ENCODE results near the gene RAB34.

Gene RAB34, protein sequence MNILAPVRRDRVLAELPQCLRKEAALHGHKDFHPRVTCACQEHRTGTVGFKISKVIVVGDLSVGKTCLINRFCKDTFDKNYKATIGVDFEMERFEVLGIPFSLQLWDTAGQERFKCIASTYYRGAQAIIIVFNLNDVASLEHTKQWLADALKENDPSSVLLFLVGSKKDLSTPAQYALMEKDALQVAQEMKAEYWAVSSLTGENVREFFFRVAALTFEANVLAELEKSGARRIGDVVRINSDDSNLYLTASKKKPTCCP

DNA sequence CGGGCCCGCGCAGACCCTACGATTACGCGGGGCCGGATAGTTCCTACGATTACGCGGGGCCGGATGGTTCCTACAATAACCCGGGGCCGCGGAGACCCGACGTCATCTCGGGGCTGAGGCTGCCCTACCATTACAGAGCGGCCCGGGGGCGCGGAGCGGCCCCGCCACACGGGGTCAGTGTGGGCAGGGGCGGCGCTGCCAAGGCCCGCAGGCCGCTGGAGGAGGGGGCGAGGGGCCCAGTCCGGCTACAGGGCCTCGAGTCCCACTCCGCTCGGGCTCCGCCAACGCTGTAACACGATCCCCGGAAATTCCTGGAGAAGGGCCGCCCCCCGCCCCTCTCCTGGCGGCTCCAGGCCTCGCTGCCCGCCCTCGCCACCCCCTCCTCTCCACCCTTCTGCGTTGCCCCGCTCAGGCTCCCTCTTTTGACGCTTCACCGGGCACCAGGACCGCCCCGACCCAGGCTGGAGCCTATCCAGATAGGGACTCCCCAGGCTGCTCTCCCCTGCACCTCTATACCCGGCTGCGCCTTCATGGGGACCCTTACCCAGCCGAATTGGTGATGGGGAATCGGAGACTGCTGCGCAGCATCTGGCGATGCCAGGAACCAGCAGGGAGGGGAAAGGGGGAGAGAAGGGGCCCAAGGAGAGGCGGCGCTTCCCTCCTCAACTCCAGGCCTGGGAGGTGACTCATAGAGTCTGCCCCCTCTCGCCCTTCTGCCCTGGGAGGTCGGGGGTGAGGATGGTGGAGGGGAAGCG is at the start of gene RAB34:
Gene RAB34, minus strand, starts transcription at position 291 of the 755 bp plus-strand sequence. CDS start 602 bp downstream, outside the sequence.
- DNase-seq (ENCODE audit: low spot score) = no peak

DNA sequence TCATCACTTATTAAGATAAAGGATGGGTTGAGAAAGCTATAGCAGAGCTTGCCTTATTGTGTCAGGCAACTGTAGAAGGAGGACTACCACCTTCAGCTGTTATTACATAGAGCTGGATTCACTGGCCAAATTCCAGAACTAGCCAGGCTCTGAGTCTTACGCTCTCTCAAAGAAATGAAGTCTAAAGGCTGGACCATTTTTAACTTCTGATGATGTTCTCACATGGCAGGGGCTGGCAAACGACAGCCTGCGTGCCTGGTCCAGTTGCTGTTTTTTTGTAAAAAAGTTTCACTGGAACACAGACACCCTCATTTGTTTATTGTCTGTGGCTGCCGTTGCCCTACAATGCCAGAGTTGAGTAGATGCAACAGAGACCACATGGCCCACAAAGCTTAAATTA is 47.4 kb upstream of the RAB34 start:
- no peak for DNase-seq (ENCODE audit: low spot score)

DNA sequence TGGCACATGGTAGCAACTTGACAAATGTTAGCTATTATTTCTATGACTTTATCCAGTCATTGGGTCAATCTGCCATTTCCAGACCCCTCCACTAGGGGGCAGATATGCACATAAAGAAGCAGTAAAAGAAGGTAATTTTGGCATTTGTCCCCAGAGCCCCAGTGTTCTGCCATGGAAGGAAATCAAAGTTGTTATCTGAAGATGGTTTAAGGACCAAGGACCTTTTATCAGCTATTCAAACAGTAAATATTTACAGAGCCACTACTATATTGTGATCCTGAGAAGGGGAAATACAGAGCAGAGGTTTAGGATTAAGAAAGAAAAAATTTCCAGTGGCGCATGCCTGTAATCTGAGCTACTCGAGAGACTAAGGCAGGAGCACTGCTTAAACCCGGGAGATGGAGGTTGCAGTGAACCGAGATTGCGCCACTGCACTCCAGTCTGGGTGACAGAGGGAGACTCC is 46.2 kb upstream of the RAB34 start:
- DNase-seq (ENCODE audit: low spot score) = peak; percentile 87

DNA sequence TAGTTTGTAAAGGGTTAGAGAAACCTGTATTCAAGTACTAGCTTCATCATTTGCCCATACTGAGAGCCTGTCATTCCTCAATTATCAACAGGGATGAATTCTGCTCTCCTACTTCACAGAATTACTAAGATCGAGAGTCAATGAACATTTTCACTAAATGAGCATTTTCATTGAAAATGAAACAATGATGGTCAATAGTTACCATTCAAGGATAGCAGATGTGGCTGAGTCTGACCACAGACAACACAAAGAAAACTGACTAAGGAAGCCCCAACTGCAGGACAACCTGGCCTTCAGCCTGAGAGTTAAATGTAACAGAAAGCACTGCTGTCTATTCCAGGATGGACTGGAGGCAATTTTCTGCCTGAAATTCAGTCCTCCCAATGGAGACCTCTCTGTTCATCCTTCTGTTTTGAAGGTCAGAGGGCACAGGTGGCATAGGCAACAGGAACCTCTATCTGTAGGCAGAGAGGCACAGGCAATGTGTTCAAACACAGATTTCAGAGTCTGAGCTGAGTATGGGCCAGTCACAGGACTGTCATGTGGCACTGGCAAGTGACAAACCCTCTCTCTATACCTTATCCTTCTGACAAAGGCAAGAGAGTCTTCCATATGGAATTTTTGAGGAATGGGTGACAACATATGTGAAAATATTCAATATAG is 45.6 kb upstream of the RAB34 start:
- no peak for DNase-seq (ENCODE audit: low spot score)

DNA sequence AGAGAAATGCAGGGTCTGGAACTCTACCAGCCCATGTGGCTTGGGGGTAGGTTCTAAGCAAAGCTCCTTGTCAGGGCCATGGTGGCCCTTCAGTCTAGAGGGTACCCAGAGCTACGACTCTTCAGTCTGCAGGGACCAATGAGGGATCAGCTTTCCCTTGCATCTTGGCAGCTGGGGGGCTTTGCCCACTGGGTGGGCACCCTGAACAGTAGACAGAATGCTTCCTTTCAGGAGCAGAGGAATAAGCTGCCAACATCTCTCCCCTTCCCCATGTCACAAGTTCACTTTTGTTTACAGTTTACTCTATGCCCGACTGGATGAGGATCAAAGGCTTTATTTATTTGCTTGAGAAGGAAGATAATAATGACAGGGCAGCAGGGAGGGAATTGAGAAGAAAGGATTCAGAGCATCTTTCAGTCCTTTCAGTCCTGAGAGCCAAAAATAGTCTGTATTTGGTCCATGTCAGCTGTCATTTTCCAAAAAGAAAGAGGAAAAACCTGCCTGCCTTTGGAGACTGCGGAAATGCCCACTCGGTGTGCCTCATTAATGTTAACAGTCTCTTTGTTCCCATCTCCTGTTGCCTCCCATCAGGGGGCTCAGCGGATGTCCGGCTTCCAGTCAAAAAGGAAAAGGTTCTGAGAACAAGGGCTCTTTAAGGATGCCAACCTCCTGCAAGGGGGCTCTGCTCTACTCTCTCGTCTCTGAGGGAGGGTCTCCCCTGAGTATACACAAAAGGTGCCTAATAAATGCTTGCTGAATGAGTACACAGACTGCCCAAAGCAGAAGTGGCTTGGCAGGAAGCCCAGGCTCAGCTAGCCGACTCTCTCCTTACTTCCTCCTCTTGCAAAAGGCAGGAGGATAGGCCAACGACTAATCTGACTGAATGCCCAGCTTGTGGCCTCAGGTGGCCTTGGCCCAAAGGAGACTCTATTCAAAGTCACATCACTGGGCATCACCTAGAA is 43.2 kb upstream of the RAB34 start:
- DNase-seq (ENCODE audit: low spot score) = no peak

DNA sequence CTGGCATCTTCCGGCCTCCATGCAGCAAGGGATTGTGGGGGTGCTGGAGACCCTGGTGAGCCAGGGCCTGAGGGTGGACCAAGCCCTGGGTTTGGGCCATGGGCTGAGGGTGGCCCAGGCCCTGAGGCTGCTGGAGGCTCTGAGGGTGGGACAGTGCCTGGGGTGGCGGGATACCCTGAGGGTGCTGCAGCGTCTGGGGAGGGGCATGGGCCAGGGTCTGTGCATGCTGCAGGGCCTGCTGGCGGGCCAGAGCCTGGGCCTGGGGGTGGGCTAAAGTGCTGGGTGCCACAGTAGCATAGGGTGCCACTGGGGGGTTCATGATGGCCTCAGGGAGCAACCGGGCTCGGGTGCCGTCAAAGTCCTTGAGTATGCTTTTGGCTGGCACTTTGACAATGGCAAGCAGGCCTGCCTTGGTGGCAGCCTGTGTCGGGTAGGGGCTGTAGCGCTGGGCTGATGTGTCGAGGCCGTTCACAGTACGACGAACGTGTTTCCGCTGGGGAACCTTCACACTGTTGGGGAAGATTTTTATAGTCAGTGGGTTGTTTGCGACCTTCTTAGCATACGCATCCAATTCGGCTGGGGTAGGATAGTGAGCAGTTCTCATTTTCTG is 41.7 kb upstream of the RAB34 start:
- DNase-seq (ENCODE audit: low spot score) = no peak

DNA sequence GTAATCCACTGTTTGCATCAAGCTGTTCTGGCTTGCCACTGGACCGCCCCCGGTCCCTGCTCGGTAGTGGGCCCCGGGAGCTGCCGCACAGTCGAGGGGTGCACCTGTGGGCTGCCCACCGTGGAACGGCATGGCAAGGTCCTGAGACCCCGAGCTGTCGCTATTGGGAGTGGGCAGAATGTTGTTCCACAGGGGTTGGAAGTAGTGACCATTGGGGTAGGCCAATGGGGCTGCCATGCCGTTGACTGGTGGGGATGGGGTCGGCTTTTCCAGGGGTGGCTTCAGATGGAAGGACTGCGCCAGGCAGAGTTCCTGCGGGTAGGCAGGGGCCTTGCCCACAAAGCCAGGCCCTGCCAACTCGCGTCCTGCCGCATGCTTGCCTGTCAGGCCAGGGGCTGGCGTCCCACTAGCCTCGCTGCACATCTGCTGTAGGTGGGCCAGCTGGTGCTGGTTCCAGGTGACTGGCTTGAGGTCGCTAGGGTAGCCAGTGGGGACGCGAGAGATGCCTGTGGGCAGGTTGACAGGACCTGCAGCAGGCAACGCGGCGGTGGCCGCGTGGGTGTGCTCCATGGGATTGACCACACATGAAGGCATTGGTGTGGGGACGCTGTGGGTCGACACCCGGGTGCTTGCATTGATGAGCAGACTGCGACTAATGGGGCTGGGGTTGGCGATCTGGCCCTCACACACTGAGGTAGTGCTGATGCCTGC is 40.9 kb upstream of the RAB34 start:
- DNase-seq (ENCODE audit: low spot score) = no peak

DNA sequence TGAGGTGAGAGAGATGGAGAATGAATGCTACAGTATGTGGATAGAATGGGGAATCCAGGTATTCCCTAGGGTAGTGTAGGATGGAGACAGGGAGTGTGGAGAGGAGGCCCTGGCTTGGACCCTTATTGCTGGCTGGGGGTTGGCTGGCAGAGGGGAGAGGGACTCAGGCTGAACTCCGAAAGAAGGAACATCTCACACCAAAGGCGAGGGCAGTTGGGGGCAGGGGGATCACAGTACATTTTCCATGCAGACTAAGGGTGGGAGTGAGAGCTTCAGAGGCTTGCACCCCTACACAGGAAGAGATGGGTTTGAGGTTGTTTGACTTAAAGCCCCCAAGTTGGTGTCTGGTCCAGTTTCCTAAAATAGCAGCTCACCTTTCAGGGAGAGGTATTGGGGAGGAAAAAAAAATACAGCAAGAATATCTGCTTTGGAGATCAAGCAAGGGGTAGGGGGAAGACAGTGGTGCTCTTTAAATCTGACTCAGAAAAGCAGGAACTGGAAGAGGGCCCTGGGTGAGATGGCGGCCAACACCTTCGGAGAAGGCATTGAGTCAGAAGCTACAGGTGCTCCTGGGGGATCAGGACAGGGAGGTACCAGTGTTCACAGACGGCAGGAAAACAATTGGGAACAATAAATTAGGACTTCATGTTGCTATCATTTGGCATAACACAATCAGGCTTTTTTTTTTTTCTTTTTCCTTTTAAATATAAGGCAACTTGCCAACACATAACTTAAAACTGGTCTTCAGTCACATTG is 38.6 kb upstream of the RAB34 start:
- DNase-seq (ENCODE audit: low spot score) = no peak

DNA sequence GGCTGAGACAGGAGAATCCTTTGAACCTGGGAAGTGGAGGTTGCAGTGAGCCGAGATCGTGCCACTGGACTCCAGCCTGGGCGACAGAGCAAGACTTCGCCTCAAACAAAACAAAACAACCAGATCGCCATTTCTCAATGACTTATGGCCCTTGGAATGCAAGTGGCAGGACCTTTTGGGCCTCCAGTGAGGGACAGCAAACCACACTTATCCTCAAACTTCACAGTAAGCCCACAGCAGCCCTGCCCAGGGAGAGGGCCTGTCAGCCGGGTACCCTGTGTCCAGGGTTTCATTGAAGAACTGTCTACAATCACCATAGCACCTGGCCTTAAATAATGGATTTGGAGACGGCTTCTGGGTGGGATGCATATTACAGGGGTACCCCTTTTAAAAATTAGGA is 37.8 kb upstream of the RAB34 start:
- no peak for DNase-seq (ENCODE audit: low spot score)

DNA sequence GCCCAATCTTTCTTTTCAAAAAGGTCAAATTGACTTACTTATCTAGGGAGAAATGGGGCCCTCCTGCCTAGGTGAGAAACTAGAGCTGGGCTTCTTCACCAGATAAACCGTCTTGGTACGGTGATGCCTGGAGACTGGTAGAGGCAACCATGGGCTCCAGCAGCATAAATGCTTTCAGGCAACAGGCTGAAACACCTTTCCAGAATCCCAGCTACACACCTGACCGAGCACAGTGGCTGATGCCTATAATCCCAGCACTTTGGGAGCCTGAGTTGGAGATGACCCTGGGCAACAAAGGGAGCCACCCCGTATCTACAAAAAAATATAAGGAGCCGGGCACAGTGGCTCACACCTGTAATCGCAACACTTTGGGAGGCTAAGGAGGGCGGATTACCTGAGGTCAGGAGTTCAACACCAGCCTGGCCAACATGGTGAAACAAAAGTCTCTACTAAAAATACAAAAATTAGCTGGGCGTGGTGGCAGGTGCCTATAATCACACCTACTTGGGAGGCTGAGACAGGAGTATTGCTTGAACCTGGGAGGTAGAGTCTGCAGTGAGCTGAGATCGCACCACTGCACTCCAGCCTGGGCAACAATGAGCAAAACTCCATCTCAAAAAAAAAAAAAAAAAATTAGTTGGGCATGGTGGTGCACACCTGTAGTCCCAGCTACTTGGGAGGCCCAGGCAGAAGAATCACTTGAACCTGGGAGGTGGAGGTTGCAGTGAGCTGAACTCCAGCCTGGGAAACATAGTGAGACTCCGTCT is 34.1 kb upstream of the RAB34 start:
- DNase-seq (ENCODE audit: low spot score) = no peak

DNA sequence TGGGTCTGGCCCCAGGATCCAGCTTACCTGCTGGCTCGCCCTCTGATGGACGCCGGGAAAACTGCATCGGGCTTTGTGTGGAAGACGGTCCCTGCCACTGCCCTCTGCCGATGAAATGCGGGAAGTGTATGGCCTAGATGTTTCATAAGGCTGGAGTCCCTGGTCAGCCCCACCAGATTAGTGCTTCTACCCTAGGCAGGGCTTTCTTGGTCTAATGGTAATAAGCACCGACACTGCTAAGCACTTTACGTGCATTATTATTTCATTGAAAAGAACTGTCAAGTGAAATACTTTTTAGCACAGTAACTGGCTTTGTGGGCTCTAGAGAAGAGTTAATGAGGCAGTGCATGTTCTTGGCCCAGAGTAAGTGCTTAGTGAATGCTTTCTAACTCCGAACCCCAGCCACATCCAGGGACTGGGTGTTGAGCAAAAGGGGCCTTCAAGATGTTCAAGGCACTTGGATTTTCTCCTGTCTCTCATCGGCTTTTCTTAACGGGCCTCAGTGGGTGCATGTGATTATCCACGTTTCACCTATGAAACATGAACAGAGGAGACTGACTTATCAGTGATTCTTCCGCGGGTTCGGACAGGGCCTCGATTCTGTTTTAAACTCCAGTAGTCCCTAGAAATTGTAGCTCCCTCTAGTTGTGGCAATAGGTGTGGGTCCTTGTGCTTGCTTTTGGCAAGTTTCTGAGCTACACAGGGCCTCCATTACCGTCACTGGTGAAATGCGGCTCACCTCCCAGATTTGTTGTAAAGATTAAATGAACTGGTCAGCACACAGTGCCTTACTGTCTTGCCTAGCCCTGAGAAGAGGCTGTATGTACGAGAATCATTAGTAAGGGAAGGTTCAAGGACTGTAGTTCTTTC is 32.7 kb upstream of the RAB34 start:
- DNase-seq (ENCODE audit: low spot score) = peak; percentile 91

DNA sequence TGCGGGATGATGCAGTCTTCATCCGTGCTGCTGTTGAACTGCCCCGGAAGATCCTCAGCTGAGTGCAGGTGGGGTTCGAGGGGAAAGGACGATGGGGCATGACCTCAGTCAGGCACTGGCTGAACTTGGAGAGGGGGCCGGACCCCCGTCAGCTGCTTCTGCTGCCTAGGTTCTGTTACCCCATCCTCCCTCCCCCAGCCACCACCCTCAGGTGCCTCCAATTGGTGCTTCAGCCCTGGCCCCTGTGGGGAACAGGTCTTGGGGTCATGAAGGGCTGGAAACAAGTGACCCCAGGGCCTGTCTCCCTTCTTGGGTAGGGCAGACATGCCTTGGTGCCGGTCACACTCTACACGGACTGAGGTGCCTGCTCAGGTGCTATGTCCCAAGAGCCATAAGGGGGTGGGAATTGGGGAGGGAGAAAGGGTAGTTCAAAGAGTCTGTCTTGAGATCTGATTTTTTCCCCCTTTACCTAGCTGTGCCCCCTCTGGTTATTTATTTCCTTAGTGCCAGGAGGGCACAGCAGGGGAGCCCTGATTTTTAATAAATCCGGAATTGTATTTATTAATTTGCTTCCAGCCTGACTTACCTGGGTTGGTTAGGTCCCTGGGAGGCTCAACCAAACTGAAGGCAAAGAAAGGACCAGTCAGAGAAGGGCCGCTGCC is 32.0 kb upstream of the RAB34 start:
- no peak for DNase-seq (ENCODE audit: low spot score)

DNA sequence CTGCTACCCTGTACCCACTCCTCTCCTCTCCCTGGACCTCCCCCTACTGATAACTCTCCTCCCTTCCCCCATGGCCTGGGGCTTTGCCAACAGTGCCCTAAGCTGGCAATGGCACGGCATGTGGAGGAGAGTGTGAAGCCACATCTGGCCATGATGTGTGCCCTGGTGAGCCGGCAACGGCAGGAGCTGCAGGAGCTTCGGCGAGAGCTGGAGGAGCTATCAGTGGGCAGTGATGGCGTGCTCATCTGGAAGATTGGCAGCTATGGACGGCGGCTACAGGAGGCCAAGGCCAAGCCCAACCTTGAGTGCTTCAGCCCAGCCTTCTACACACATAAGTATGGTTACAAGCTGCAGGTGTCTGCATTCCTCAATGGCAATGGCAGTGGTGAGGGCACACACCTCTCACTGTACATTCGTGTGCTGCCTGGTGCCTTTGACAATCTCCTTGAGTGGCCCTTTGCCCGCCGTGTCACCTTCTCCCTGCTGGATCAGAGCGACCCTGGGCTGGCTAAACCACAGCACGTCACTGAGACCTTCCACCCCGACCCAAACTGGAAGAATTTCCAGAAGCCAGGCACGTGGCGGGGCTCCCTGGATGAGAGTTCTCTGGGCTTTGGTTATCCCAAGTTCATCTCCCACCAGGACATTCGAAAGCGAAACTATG is 31.3 kb upstream of the RAB34 start:
- DNase-seq (ENCODE audit: low spot score) = no peak

DNA sequence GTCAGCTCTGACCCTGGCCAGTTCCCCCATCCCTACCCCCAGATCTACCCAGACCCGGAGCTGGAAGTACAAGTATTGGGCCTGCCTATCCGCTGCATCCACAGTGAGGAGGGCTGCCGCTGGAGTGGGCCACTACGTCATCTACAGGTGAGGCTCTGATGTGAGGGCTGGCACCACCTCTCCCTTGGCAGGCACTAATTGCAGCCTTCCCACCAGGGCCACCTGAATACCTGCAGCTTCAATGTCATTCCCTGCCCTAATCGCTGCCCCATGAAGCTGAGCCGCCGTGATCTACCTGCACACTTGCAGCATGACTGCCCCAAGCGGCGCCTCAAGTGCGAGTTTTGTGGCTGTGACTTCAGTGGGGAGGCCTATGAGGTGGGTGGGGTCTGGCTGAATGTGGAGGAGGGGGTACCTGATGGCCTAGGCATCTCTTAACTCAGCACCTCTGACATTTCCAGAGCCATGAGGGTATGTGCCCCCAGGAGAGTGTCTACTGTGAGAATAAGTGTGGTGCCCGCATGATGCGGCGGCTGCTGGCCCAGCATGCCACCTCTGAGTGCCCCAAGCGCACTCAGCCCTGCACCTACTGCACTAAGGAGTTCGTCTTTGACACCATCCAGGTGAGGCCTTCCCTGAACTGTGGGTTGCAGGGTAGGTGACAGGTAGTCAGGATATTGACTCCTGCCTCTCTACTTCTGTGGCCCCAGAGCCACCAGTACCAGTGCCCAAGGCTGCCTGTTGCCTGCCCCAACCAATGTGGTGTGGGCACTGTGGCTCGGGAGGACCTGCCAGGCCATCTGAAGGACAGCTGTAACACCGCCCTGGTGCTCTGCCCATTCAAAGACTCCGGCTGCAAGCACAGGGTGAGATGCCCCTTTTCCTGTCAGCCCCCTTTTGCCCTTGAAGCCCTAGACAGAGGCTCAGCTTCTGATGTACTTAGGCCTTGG is 30.4 kb upstream of the RAB34 start:
- DNase-seq (ENCODE audit: low spot score) = no peak

DNA sequence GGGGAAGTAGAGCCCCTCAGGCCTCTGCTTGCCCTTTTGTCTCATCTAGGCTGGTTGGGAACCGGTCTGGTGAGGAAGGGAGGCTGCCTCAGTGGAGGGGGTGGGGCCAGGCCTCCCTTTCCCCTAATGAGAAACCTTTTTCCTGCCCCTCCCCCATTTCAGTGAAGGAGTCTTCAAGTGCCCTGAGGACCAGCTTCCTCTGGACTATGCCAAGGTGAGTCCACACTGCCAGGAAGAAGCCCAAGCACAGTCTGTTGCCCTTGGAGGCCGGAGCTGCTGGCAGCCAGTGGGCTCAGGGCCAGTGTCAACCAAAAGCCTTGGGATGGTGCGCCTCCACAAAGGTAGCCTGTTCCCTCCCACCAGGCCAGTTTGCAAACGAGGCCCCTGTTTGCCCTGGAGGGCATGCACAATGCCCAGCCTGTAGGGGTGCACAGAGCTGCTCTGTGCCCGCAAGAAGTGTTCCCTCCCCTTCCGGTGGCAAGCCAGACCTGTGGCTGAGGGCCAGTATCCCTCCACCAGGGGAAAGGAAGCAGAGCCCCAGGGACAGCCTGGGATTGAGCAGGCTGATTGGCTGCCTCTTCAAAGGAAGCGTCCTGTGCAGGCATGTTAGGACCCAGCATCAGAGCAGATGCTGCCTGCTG is 29.5 kb upstream of the RAB34 start:
- no peak for DNase-seq (ENCODE audit: low spot score)
